Measurements from ENCODE around the gene ANGPT4.

Gene ANGPT4

DNA sequence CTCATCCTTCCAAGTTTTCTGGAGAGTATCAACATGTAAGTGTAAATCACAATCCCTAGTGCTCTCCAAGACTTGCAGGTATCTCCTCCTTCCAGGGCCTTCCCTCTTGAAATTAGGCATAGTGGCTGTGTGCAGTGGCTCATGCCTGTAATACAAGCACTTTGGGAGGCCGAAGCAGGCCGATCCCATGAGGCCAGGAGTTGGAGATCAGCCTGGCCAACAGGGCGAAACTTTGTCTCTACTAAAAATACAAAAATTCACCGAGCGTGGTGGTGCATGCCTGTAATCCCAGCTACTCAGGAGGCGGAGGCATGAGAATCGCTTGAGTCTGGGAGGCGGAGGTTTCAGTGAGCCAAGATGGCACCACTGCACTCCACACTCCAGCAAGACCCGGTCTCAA is 9.4 kb upstream of the ANGPT4 start:
- Histone ChIP-seq H3K36me3 (replicated peaks) (no peaks in the 10 kb centered on the region), H3K4me1 (no peaks in the 10 kb centered on the region), H3K9me3 (peaks cover 4% of the 10 kb centered on the region; the same call in 1 of the 2 replicates), H3K4me3 (no peak overlapping the region), H3K27me3 (ENCODE audit: low read depth) (no peaks in the 10 kb centered on the region)
- no peak for DNase-seq (ENCODE audit: low spot score in 2 of 2)
- in situ Hi-C loops (cut with MboI; ENCODE audit: low sequenced_read_pairs) = no loop called here

DNA sequence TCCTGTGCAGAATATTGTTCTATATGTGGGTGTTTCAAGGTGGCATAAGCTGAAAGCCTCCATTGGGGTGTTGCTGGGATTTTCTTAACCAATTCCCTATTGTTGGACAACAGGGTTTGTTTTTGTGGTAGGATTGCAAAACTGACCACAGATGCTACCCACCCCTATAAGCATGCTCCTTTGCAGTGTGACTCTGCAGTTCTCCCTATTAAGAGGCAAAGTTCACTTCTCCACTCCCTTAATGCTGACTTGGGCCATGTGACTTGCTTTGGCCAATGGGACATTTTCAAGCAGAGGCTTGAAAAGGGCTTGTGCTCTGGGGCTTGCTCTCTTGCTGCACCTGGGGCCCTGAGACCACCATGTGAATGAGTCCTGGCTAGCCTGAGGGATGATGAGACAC is 8.5 kb upstream of the ANGPT4 start:
- Histone ChIP-seq H3K9me3 (no peaks in the 10 kb centered on the region), H3K4me3 (no peak overlapping the region), H3K36me3 (replicated peaks) (no peaks in the 10 kb centered on the region), H3K4me1 (no peaks in the 10 kb centered on the region), H3K27me3 (ENCODE audit: low read depth) (no peaks in the 10 kb centered on the region)
- DNase-seq (ENCODE audit: low spot score in 2 of 2) = no peak
- in situ Hi-C loops (cut with MboI; ENCODE audit: low sequenced_read_pairs) = no loop called here

GRCh38 chr20:922781-923180 is 6.6 kb upstream of the ANGPT4 start:
- H3K36me3 ChIP-seq (replicated peaks) = no peaks in the 10 kb centered on the region
- no peaks in the 10 kb centered on the region for H3K9me3 ChIP-seq
- in situ Hi-C loops (cut with MboI; ENCODE audit: low sequenced_read_pairs) = no loop called here
- no peak for DNase-seq (ENCODE audit: low spot score in 2 of 2)
- no peak overlapping the region for H3K4me3 ChIP-seq
- no peaks in the 10 kb centered on the region for H3K4me1 ChIP-seq
- no peaks in the 10 kb centered on the region for H3K27me3 ChIP-seq (ENCODE audit: low read depth)

DNA sequence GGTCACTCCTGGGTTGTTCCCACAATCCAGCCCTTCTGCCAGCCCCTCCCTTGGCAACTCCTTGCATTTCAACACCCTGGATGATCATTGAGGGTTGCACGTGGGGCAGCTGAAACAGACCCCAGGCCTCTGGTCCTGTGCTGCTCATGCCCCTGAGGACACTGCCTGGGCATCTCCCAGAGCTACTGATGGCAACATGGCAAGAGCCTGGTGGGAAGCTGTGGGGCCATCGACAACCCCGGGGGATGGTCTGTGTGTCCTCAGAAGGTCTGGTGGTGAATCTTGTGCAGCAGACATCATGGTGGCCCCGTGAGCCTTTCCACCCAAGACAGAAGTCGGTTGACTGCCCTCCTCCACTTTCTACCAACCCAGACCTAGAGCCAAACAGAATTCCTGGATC is 4.9 kb upstream of the ANGPT4 start:
- Histone ChIP-seq H3K9me3 (no peaks in the 10 kb centered on the region), H3K4me1 (no peaks in the 10 kb centered on the region), H3K4me3 (no peak overlapping the region), H3K27me3 (ENCODE audit: low read depth) (peaks cover under 1% of the 10 kb centered on the region; the same call in 1 of the 2 replicates), H3K36me3 (replicated peaks) (no peaks in the 10 kb centered on the region)
- no peak for DNase-seq (ENCODE audit: low spot score in 2 of 2)
- in situ Hi-C loops (cut with MboI; ENCODE audit: low sequenced_read_pairs) = no loop called here

DNA sequence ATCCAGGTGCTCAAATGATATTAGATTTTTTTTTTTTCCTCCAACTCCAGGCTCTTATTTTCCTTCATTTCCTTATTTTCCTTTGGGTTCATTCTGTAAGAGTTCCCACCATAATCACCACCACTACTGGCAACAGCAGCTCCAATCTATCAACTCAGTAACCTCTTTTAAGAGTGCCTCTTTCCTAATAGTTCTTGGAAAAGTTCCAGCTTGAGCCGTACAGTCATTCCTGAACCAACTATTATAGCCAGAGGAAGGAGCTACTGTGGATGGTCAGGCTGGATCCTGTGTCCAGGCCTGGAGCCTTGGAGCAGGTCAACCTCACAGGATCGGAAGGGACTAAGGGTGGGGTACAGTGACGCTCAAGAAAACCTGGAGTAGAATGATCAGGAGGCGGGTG is 4.2 kb upstream of the ANGPT4 start:
- no peaks in the 10 kb centered on the region for H3K4me1 ChIP-seq

GRCh38 chr20:919491-919916 is 3.4 kb upstream of the ANGPT4 start:
- Histone ChIP-seq H3K27me3 (ENCODE audit: low read depth) (peaks cover 3% of the 10 kb centered on the region; the same call in 1 of the 2 replicates), H3K36me3 (replicated peaks) (no peaks in the 10 kb centered on the region), H3K4me3 (no peak overlapping the region), H3K9me3 (no peaks in the 10 kb centered on the region), H3K4me1 (no peaks in the 10 kb centered on the region)
- DNase-seq (ENCODE audit: low spot score in 2 of 2) = no peak
- in situ Hi-C loops (cut with MboI; ENCODE audit: low sequenced_read_pairs) = no loop called here

More for the DNA sequence above, 4.2 kb upstream of the ANGPT4 start:
- Histone ChIP-seq H3K4me3 (no peak overlapping the region), H3K27me3 (ENCODE audit: low read depth) (peaks cover 3% of the 10 kb centered on the region; the same call in 1 of the 2 replicates), H3K36me3 (replicated peaks) (no peaks in the 10 kb centered on the region), H3K9me3 (no peaks in the 10 kb centered on the region)
- DNase-seq (ENCODE audit: low spot score in 2 of 2) = no peak
- in situ Hi-C loops (cut with MboI; ENCODE audit: low sequenced_read_pairs) = no loop called here

GRCh38 chr20:917416-917815 is 1.3 kb upstream of the ANGPT4 start:
- H3K27me3 ChIP-seq (ENCODE audit: low read depth) = peaks cover 3% of the 10 kb centered on the region; the same call in 1 of the 2 replicates
- H3K4me1 ChIP-seq = no peaks in the 10 kb centered on the region
- no peak overlapping the region for H3K4me3 ChIP-seq
- no peaks in the 10 kb centered on the region for H3K9me3 ChIP-seq
- in situ Hi-C loops (cut with MboI; ENCODE audit: low sequenced_read_pairs) = no loop called here
- no peak for DNase-seq (ENCODE audit: low spot score in 2 of 2)
- H3K36me3 ChIP-seq (replicated peaks) = no peaks in the 10 kb centered on the region

DNA sequence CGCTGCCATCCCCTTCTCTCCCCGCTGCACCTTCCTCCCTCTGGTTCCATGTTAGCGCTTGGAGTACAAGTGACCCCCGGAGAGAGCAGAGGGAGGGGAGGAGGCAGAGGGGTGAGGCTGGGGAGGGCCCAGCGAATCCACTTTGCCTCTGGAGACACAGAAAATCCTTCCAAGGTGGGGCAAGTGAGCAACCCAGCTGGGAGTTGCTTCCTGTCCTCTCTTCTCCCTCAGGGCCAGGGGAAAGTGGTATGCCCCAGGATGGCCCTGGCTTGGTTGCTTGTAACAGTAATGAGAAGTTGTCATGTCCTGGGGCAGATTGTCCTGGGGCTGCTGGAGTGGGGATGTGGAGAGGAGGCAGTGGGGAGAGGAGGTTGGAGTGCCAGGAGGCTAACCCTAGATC is 691 bp upstream of the ANGPT4 start:
- no peak overlapping the region for H3K4me3 ChIP-seq
- no peak for DNase-seq (ENCODE audit: low spot score in 2 of 2)
- peaks cover 3% of the 10 kb centered on the region; the same call in 1 of the 2 replicates for H3K27me3 ChIP-seq (ENCODE audit: low read depth)
- no peaks in the 10 kb centered on the region for H3K4me1 ChIP-seq
- no peaks in the 10 kb centered on the region for H3K36me3 ChIP-seq (replicated peaks)
- in situ Hi-C loops (cut with MboI; ENCODE audit: low sequenced_read_pairs) = no loop called here
- no peaks in the 10 kb centered on the region for H3K9me3 ChIP-seq

GRCh38 chr20:914727-915498 is 1.2 kb downstream of the ANGPT4 start:
- DNase-seq (ENCODE audit: low spot score in 2 of 2) = no peak

DNA sequence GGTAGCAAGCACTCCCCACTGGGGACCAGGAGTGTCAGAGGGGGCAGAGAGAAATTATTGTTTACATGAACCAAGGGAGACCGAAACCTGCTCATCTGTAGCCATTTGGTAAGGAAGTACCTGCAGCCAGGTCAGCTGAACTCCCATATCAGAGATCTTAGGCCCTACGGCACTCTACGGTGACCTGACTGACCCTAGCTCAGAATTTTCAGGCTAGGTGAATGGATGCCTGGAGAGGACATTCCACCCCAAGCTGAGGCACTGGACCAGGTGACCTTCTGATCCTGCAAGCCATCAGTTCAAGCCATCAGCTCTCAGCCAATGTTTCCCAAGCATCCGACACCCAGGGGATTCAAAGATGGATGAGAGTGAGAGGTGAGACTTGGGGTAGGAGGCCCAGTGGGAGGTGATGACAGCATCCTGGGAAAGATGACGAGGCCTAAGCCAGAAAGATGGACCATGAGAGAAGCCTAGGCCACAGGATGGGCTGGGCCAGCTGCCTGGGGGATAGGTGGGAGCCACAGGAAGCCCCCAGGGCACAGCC is 2.8 kb downstream of the ANGPT4 start:
- Histone ChIP-seq H3K27me3 (ENCODE audit: low read depth) (peaks cover 3% of the 10 kb centered on the region; the same call in 1 of the 2 replicates), H3K36me3 (replicated peaks) (no peaks in the 10 kb centered on the region), H3K4me3 (no peak overlapping the region), H3K9me3 (no peaks in the 10 kb centered on the region), H3K4me1 (no peaks in the 10 kb centered on the region)
- no peak for DNase-seq (ENCODE audit: low spot score in 2 of 2)
- in situ Hi-C loops (cut with MboI; ENCODE audit: low sequenced_read_pairs) = no loop called here

More at GRCh38 chr20:914727-915498, 1.2 kb downstream of the ANGPT4 start:
- Histone ChIP-seq H3K4me1 (no peaks in the 10 kb centered on the region), H3K36me3 (replicated peaks) (no peaks in the 10 kb centered on the region), H3K4me3 (no peak overlapping the region), H3K27me3 (ENCODE audit: low read depth) (peaks cover 3% of the 10 kb centered on the region; the same call in 1 of the 2 replicates), H3K9me3 (no peaks in the 10 kb centered on the region)
- in situ Hi-C loops (cut with MboI; ENCODE audit: low sequenced_read_pairs) = no loop called here

GRCh38 chr20:911882-912600 is 4.1 kb downstream of the ANGPT4 start:
- no peaks in the 10 kb centered on the region for H3K36me3 ChIP-seq (replicated peaks)
- in situ Hi-C loops (cut with MboI; ENCODE audit: low sequenced_read_pairs) = no loop called here
- H3K4me3 ChIP-seq = no peak overlapping the region
- H3K9me3 ChIP-seq = no peaks in the 10 kb centered on the region
- DNase-seq (ENCODE audit: low spot score in 2 of 2) = no peak
- H3K4me1 ChIP-seq = no peaks in the 10 kb centered on the region
- H3K27me3 ChIP-seq (ENCODE audit: low read depth) = peaks cover 3% of the 10 kb centered on the region; the same call in 1 of the 2 replicates

GRCh38 chr20:910870-911770 is 5.0 kb downstream of the ANGPT4 start:
- Histone ChIP-seq H3K36me3 (replicated peaks) (no peaks in the 10 kb centered on the region), H3K4me1 (no peaks in the 10 kb centered on the region), H3K9me3 (no peaks in the 10 kb centered on the region), H3K27me3 (ENCODE audit: low read depth) (peaks cover 3% of the 10 kb centered on the region; the same call in 1 of the 2 replicates), H3K4me3 (no peak overlapping the region)
- DNase-seq (ENCODE audit: low spot score in 2 of 2) = no peak
- in situ Hi-C loops (cut with MboI; ENCODE audit: low sequenced_read_pairs) = no loop called here

DNA sequence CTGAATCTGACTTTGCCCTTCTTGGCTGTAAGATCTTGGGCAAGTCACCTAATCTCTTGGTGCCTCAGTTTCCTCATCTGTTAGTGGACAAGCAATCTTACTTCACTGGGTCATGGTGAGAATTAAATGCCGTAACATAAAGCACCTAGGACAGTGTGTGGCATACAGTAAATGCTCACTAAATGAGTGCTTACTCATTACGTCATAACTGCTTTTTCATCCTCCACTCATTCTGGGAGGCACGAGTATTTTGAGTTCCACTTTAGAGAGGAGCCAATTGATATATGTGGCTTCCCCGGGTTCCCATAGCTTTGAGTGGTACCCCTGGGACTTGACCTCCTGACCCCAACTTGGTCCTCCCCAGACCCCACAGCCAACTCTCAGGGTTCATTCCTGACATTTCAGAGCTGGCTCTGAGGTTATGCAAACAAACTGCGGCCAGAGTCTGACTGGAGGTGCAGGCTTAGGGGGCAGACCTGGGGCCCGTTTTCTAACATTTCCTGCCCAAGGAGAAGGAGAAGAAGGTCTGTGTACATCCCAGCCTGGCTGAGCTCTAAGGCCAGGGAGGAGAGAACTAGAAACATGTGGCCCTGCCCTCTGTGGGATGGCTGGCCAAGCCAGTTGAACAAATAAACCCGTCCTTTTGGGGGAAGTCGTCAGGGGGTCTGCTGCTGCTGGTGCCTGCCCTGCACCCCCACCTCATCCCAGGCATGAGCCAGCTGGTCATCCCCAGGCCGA is 5.8 kb downstream of the ANGPT4 start:
- Histone ChIP-seq H3K4me1 (no peaks in the 10 kb centered on the region), H3K27me3 (ENCODE audit: low read depth) (no peaks in the 10 kb centered on the region), H3K4me3 (no peak overlapping the region), H3K9me3 (no peaks in the 10 kb centered on the region), H3K36me3 (replicated peaks) (no peaks in the 10 kb centered on the region)
- no peak for DNase-seq (ENCODE audit: low spot score in 2 of 2)
- in situ Hi-C loops (cut with MboI; ENCODE audit: low sequenced_read_pairs) = no loop called here

Data from HAP-1 (cell line).